LNCAP (cell line): ENCODE data around the gene TRUB2.

ENCODE experiments used
- TF ChIP-seq, protein P1 (sequence below): fragments of 450-650 bp; IDR thresholded peaks from 2 replicates; pipeline ENCODE4 v1.5.1; 2017; ENCODE audit warnings: mild to moderate bottlenecking

TRUB2 gene

DNA sequence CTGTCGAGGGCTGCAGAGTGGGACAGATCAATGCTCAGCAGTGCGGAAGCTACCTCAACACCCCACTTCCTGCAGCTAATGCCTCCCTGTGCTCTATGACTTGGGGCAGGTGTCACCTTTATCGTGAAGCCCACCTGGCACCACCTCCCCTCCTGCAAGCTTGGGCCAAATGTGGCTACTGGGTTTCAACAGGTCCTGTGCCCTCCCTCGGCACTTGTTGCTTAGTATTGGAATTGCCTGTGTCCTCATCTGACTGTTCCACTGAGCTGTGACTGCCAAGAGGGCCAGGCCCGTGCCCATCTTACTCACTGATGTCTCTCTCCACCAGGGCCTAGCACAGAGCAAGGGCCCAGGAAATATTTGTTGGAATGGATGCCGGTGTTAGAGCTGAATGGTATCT lies 27.5 kb upstream of the TRUB2 start:
- TF ChIP-seq, protein P1, sequence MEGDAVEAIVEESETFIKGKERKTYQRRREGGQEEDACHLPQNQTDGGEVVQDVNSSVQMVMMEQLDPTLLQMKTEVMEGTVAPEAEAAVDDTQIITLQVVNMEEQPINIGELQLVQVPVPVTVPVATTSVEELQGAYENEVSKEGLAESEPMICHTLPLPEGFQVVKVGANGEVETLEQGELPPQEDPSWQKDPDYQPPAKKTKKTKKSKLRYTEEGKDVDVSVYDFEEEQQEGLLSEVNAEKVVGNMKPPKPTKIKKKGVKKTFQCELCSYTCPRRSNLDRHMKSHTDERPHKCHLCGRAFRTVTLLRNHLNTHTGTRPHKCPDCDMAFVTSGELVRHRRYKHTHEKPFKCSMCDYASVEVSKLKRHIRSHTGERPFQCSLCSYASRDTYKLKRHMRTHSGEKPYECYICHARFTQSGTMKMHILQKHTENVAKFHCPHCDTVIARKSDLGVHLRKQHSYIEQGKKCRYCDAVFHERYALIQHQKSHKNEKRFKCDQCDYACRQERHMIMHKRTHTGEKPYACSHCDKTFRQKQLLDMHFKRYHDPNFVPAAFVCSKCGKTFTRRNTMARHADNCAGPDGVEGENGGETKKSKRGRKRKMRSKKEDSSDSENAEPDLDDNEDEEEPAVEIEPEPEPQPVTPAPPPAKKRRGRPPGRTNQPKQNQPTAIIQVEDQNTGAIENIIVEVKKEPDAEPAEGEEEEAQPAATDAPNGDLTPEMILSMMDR: no peak

DNA sequence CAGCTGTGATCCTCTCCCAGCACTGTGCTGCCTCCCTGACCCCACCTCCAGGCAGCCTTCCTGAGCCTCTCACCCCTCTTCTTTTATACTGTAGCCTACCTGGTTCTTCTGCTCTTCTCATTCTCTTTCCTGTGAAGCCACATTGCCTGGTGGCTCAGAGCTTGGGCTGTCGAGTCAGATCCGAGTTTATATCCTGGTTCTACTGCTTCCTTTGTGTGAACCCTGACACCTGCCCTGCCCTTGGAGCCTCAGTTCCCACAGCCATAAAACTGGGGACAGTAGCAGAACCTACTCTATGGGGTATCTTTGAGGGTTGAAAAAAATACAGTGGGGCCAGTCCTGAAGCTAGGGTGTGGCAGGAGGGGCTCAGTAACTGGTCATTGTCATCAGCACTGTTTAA lies 26.9 kb upstream of the TRUB2 start:
- TF ChIP-seq, protein P1: no peak

DNA sequence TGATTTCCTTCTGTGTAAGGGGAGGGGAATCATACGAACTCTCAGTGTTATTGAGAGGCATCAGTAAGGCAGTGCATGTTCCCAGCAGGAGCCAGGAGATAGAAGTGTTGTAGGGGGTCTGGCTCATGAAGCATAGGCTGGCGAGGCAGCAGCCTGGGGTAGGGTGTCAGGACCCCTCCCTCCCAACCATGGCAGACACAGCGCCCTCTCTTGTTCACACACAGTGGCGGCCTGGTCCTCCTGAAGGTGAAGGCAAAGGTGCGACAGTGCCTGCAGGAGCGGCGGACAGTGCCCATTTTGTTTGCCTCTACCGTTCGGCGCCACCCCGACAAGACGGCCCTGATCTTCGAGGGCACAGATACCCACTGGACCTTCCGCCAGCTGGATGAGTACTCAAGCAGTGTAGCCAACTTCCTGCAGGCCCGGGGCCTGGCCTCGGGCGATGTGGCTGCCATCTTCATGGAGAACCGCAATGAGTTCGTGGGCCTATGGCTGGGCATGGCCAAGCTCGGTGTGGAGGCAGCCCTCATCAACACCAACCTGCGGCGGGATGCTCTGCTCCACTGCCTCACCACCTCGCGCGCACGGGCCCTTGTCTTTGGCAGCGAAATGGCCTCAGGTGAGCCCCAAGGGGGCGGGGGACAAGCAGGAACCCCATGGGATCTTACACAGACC lies 22.8 kb upstream of the TRUB2 start:
- TF ChIP-seq, protein P1: no peak

DNA sequence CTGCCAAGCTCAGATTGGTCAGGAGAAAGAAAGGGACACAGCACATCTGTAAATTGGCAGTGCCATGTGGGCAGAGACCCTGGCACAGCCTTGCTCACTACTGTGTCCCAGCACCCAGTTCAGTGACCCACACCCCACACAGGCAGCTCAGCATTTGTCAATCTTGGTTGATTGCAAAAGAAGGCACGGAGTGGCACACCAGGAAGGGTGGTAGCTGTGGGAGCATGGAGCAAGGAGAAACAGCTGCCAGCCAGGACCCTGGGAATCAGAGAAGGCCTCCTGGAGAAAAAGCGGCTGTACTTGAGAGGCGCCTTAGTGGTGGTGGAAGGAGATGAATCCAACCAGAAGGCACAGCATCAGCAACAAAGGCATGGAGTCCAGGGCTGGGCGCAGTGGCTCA lies 21.6 kb upstream of the TRUB2 start:
- TF ChIP-seq, protein P1: no peak

DNA sequence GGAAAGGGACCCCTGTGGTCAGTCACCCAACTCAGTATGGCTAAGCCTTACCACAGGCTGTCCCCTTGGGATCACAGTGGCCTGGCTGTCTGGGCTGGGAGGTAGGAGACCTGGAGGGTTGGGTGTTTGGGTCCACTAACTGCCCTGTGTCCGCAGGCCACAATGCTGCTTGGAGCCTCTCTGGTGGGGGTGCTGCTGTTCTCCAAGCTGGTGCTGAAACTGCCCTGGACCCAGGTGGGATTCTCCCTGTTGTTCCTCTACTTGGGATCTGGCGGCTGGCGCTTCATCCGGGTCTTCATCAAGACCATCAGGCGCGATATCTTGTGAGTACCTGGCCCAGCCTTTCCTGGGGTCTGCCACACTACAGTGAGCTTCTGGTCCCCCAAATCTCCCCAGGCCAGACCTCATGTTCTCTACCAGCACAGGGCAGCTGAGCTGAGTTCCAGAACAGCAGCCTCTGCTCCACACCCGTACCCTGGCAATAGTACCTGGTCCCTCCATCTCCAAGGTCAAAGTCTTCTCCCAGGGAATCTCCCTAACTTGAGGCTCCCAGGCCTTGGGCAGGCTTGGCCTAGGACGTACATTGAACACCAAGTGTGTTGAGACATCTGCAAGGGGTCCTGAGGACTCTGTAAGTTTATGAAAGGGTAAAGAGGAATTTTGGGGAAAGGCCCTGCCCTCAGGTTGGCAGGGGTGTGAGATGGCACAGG lies 20.9 kb upstream of the TRUB2 start:
- TF ChIP-seq, protein P1: no peak

DNA sequence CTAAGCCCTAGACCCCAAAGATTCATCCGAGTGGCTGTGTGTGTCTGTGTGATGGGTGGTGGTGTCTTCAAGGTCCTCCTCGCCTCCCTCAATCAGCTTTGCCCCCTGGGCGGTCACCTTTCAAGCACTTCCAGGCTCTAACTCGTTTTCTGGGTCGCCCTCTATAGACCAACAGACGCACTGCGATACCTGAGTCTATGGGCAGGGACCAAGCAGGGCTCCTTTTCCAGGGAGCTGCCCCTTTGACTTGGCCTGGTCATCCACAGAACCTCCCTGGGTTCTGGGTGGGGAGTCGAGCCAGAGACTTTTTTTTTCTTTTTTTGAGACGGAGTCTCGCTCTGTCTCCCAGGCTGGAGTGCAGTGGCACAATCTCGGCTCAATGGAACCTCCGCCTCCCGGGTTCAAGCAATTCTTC lies 19.2 kb upstream of the TRUB2 start:
- TF ChIP-seq, protein P1: peak; percentile 72

DNA sequence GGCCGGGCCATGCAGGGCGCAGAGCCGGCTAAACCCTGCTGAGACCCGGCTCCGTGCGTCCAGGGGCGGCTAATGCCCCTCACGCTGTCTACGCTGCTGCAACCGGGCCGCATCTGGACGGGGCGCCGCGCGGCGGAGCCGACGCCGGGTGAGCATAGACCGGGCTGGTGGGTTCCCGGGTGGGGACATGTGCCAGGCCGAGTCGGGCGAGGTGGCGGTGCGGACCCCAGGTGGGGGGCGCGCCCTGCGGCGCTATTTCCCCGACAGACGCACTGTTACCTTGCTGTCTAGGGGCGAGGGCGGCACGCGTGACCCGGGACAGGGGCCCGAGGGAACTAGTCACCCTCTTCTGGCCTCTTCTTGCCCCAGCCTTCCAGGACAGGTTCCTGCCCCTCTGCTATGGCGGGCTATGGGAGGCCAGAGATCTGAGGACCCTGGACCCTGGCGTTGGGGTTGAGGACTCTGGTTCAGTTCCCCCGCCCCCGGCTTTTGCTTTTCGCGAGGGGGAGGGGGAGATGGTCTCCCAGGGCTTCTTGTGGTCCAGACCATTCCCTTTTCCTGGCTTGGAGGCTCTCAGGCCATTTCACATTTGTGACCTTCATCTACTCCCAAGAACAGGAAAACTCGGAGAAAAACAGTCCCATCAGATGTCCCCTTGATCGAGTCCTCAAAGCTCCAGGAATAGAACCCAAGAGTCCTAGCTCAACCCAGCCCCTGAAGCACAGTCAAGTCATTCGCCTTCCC lies 18.6 kb upstream of the TRUB2 start:
- TF ChIP-seq, protein P1: no peak
